GM23338 (cell line): Measurements from ENCODE around the gene VPS8.

Experiments used
- EZH2 ChIP-seq: fragments of 200-600 bp; sonication (generic); IDR thresholded peaks from one replicate; pipeline ENCODE4 v1.8.0; 2017; ENCODE audit warnings: antibody characterized with exemption, mild to moderate bottlenecking, low read depth; ENCODE audit not compliant: unreplicated experiment
- EZH2phosphoT487 ChIP-seq: fragments of 200-600 bp; sonication (generic); IDR thresholded peaks from one replicate; pipeline ENCODE4 v1.8.1; 2018; ENCODE audit warnings: antibody characterized with exemption; ENCODE audit not compliant: unreplicated experiment
- POLR2AphosphoS5 ChIP-seq: IDR thresholded peaks from 2 replicates; pipeline ENCODE4 v1.6.1; 2016; ENCODE audit warnings: antibody characterized with exemption, low read depth
- STAT1 ChIP-seq: IDR thresholded peaks from one replicate; pipeline ENCODE4 v1.6.1; 2016; ENCODE audit warnings: antibody characterized with exemption; ENCODE audit not compliant: unreplicated experiment
- TF ChIP-seq, protein P1 (sequence below), 2 experiments: fragments of 200-600 bp in 1 of 2; sonication (generic) in 1 of 2; conservative IDR thresholded peaks; 2 replicates each; pipeline versions ENCODE4 v1.5.1 to v1.6.1; 2016 to 2017; ENCODE audit warnings: antibody characterized with exemption in 2 of 2, low read depth in 2 of 2, mild to moderate bottlenecking in 2 of 2, moderate library complexity in 1 of 2

DNA sequence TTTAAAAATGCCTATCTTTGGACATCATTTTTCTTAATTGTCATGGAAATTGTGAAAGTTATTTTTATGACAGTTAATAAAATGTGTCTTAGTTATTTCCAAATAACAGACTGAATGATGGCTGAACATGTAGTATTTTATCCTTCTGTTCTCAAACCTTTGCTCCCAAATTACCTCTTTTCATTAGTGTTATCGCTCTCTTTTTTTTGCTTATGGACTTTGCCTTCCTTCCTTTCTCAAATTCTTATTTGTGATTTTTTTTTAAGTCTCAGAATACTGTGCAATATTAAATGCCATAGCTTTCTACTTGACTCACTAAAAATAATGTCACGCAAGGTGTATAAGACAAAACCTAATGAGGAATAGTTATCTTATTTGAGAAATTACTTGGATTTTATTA lies 107.7 kb downstream of the VPS8 start:
- TF ChIP-seq, protein P1, sequence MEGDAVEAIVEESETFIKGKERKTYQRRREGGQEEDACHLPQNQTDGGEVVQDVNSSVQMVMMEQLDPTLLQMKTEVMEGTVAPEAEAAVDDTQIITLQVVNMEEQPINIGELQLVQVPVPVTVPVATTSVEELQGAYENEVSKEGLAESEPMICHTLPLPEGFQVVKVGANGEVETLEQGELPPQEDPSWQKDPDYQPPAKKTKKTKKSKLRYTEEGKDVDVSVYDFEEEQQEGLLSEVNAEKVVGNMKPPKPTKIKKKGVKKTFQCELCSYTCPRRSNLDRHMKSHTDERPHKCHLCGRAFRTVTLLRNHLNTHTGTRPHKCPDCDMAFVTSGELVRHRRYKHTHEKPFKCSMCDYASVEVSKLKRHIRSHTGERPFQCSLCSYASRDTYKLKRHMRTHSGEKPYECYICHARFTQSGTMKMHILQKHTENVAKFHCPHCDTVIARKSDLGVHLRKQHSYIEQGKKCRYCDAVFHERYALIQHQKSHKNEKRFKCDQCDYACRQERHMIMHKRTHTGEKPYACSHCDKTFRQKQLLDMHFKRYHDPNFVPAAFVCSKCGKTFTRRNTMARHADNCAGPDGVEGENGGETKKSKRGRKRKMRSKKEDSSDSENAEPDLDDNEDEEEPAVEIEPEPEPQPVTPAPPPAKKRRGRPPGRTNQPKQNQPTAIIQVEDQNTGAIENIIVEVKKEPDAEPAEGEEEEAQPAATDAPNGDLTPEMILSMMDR (conservative IDR thresholded peaks at IDR 0.05; ENCODE audit: low read depth in 2 of 2), result no peak
- TF ChIP-seq EZH2phosphoT487, result no peak
- no peak for TF ChIP-seq POLR2AphosphoS5
- TF ChIP-seq EZH2, result no peak
- no peak for TF ChIP-seq STAT1
